ENCODE data around the gene ANGEL2. TPM values are rescaled to one million over a fixed set of nuclear protein-coding genes. Genes with fewer than 3 reads are reported as not detected.

The ANGEL2 gene
- polyA plus RNA-seq, 1 of the 3 experiments (the other 2 are of a cell fraction), result 14.0 TPM

- TF ChIP-seq SIN3A (IDR thresholded peaks at IDR 0.05; ENCODE audit: borderline replicate concordance, low read depth, low read length), result peak; percentile 50; the same call in 1 of the 2 replicates
Observed at GRCh38 chr1:213015099-213016050, at the start of gene ANGEL2 (continued).

GRCh38 chr1:213061263-213061662, 45.6 kb upstream of the ANGEL2 start:
- Histone ChIP-seq H3K36me3 (replicated peaks in 1 of 2; ENCODE audit: control insufficient read depth in 1 of 2, insufficient read depth in 2 of 2, low read length in 1 of 2) (peaks cover 0 to 4% of the 10 kb centered on the region in 2 experiments), H3K9ac (no peak overlapping the region), H3K4me2 (no peak overlapping the region), H3K4me3 (ENCODE audit: low read depth in 2 of 2, low read length in 1 of 2) (no peak overlapping the region), H3K4me1 (ENCODE audit: control insufficient read depth in 1 of 2, insufficient read depth in 2 of 2, low read depth in 1 of 2, low read length in 1 of 2) (no peaks in the 10 kb centered on the region; a peak in 1 of 4 replicates), H3K27me3 (ENCODE audit: insufficient read depth) (no peaks in the 10 kb centered on the region), H3K9me3 (no peaks in the 10 kb centered on the region), H3K27ac (ENCODE audit: low read depth in 2 of 2, low read length in 1 of 2) (no peak overlapping the region), H3K9me2 (no peaks in the 10 kb centered on the region), H4K20me1 (ENCODE audit: insufficient read depth) (peaks cover 10% of the 10 kb centered on the region), H3K79me2 (ENCODE audit: insufficient read depth) (peaks cover 98% of the 10 kb centered on the region), H2AFZ (ENCODE audit: low read depth) (no peak overlapping the region), H3F3A (replicated peaks; ENCODE audit: insufficient read depth) (no peaks in the 10 kb centered on the region)
- TF ChIP-seq RXRA (IDR thresholded peaks at IDR 0.05; ENCODE audit: borderline replicate concordance, low read depth), result no peak
- TF ChIP-seq, protein P1, sequence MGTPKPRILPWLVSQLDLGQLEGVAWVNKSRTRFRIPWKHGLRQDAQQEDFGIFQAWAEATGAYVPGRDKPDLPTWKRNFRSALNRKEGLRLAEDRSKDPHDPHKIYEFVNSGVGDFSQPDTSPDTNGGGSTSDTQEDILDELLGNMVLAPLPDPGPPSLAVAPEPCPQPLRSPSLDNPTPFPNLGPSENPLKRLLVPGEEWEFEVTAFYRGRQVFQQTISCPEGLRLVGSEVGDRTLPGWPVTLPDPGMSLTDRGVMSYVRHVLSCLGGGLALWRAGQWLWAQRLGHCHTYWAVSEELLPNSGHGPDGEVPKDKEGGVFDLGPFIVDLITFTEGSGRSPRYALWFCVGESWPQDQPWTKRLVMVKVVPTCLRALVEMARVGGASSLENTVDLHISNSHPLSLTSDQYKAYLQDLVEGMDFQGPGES (IDR thresholded peaks at IDR 0.05; ENCODE audit: low read depth, low read length), result no peak
- TF ChIP-seq FOXM1 (IDR thresholded peaks at IDR 0.05; ENCODE audit: low read depth), result no peak
- DNase-seq, result no peak
- WGBS (ENCODE audit: low lambda C conversion rate), result 100% methylated on average over 1 of the region's 1 CpG
- ChIA-PET CTCF (no interaction called here), POLR2A (no interaction called here)

DNA sequence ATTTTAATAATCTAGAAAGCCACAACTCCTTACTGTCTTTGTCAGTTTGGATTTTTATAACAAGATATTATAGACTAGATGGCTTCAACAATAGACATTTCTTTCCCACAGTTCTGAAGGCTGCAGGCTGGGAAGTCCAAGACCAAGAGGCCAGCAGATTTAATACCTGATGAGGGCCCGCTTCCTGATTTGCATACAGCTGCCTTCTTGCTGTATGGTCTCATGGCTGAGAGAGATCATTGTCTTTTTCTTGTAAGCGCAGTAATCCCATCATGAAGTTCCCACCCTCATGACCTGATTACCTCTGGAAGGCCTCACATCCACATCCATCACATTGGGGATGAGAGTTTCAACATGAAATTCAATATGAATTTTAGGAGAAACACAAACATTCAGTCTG, 45.2 kb upstream of the ANGEL2 start:
- WGBS (ENCODE audit: low lambda C conversion rate), result 100% methylated on average over 2 of the region's 2 CpGs
- H3K9ac ChIP-seq, result no peak overlapping the region
- no peaks in the 10 kb centered on the region for H3K9me3 ChIP-seq
- no peak overlapping the region for H2AFZ ChIP-seq (ENCODE audit: low read depth)
- H3K36me3 ChIP-seq (replicated peaks in 1 of 2; ENCODE audit: control insufficient read depth in 1 of 2, insufficient read depth in 2 of 2, low read length in 1 of 2), result peaks cover 0 to 4% of the 10 kb centered on the region in 2 experiments
- H3F3A ChIP-seq (replicated peaks; ENCODE audit: insufficient read depth), result peaks cover 1% of the 10 kb centered on the region
- H3K4me3 ChIP-seq (ENCODE audit: low read depth in 2 of 2, low read length in 1 of 2), result no peak overlapping the region
- H3K27ac ChIP-seq (ENCODE audit: low read depth in 2 of 2, low read length in 1 of 2), result no peak overlapping the region
- DNase-seq, result no peak
- POLR2A ChIA-PET, result no interaction called here
- no peak overlapping the region for H3K4me2 ChIP-seq
- H4K20me1 ChIP-seq (ENCODE audit: insufficient read depth), result peaks cover 14% of the 10 kb centered on the region
- CTCF ChIA-PET, result interaction anchor here (1.0 kb wide), 1 partner anchor 9 kb away, joined by 4 read pairs; no protein-coding TSS in a partner anchor
- peaks cover 0 to under 1% of the 10 kb centered on the region in 2 experiments; a peak in 1 of 4 replicates for H3K4me1 ChIP-seq (ENCODE audit: control insufficient read depth in 1 of 2, insufficient read depth in 2 of 2, low read depth in 1 of 2, low read length in 1 of 2)
- no peaks in the 10 kb centered on the region for H3K27me3 ChIP-seq (ENCODE audit: insufficient read depth)
- H3K79me2 ChIP-seq (ENCODE audit: insufficient read depth), result peaks cover 100% of the 10 kb centered on the region
- H3K9me2 ChIP-seq, result no peaks in the 10 kb centered on the region
- TF ChIP-seq FOXJ3 (CRISPR knock-in tag; IDR thresholded peaks at IDR 0.05), result no peak
- TF ChIP-seq, protein P1 (IDR thresholded peaks at IDR 0.05; ENCODE audit: low read depth, low read length), result no peak
- TF ChIP-seq USF2 (IDR thresholded peaks at IDR 0.05; ENCODE audit: borderline replicate concordance, low read depth, low read length), result no peak
- TF ChIP-seq, protein P2, sequence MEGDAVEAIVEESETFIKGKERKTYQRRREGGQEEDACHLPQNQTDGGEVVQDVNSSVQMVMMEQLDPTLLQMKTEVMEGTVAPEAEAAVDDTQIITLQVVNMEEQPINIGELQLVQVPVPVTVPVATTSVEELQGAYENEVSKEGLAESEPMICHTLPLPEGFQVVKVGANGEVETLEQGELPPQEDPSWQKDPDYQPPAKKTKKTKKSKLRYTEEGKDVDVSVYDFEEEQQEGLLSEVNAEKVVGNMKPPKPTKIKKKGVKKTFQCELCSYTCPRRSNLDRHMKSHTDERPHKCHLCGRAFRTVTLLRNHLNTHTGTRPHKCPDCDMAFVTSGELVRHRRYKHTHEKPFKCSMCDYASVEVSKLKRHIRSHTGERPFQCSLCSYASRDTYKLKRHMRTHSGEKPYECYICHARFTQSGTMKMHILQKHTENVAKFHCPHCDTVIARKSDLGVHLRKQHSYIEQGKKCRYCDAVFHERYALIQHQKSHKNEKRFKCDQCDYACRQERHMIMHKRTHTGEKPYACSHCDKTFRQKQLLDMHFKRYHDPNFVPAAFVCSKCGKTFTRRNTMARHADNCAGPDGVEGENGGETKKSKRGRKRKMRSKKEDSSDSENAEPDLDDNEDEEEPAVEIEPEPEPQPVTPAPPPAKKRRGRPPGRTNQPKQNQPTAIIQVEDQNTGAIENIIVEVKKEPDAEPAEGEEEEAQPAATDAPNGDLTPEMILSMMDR (IDR thresholded peaks at IDR 0.05), result no peak
- TF ChIP-seq POLR2AphosphoS5 (IDR thresholded peaks at IDR 0.05; ENCODE audit: low read depth, low read length), result no peak
- no peak for TF ChIP-seq EP300 (IDR thresholded peaks at IDR 0.05; ENCODE audit: borderline replicate concordance in 1 of 2, low read depth in 1 of 2, low read length in 1 of 2)
- no peak for TF ChIP-seq SIN3A (IDR thresholded peaks at IDR 0.05; ENCODE audit: borderline replicate concordance, low read depth, low read length)
- no peak for TF ChIP-seq RAD21 (IDR thresholded peaks at IDR 0.05; ENCODE audit: low read length)
- no peak for TF ChIP-seq FOXM1 (IDR thresholded peaks at IDR 0.05; ENCODE audit: low read depth)
- TF ChIP-seq JUND (IDR thresholded peaks at IDR 0.05), result no peak
- TF ChIP-seq RFX5 (IDR thresholded peaks at IDR 0.05; ENCODE audit: low read length), result no peak
- TF ChIP-seq TAF1 (IDR thresholded peaks at IDR 0.05; ENCODE audit: borderline replicate concordance, low read depth, low read length), result no peak
- TF ChIP-seq, protein P3, sequence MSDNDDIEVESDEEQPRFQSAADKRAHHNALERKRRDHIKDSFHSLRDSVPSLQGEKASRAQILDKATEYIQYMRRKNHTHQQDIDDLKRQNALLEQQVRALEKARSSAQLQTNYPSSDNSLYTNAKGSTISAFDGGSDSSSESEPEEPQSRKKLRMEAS (IDR thresholded peaks at IDR 0.05; ENCODE audit: low read depth), result no peak
- no peak for TF ChIP-seq TEAD4 (IDR thresholded peaks at IDR 0.05; ENCODE audit: borderline replicate concordance, insufficient read depth)
- TF ChIP-seq EZH2phosphoT487 (IDR thresholded peaks at IDR 0.05; ENCODE audit: borderline replicate concordance, low read depth), result no peak
- no peak for TF ChIP-seq MXI1 (IDR thresholded peaks at IDR 0.05; ENCODE audit: low read depth, low read length)
- TF ChIP-seq TCF12 (IDR thresholded peaks at IDR 0.05), result no peak
- no peak for TF ChIP-seq NRF1 (IDR thresholded peaks at IDR 0.05; ENCODE audit: low read depth, low read length)
